Prostate gland (tissue), 2 donors: Measurements from ENCODE around the gene BRF1. TPM values are rescaled to one million over a fixed set of nuclear protein-coding genes. Genes with fewer than 3 reads are reported as not detected.
"Not testable (repeated sequence)": the region's sequence is repeated elsewhere in the genome, so short reads cannot be mapped to it uniquely, and the experiment has no call there.

Experiments used
- DNase-seq: peaks from one replicate; pipeline ENCODE4 v3.0.0-alpha.2; 2019; ENCODE audit warnings: low spot score
- H3K27ac ChIP-seq, 2 donors: fragments of 200-600 bp; sonication (generic); 2 replicates each; pipeline ENCODE4 v1.5.1; 2017 to 2019
- H3K27me3 ChIP-seq: fragments of 200-600 bp; sonication (generic); replicated peaks from 2 replicates; pipeline ENCODE4 v1.5.1; 2019; ENCODE audit not compliant: insufficient read depth
- H3K36me3 ChIP-seq, 2 donors: fragments of 200-600 bp; sonication (generic); 1 replicate in 1 of 2; 2 replicates in 1 of 2; pipeline versions ENCODE4 v1.5.1 to v1.8.1; 2017 to 2019
- H3K4me1 ChIP-seq: fragments of 200-600 bp; sonication (generic); replicated peaks from 2 replicates; pipeline ENCODE4 v1.5.1; 2019
- H3K4me3 ChIP-seq, 2 donors: fragments of 200-600 bp; sonication (generic); 2 replicates each; pipeline ENCODE4 v1.5.1; 2017 to 2019
- H3K9me3 ChIP-seq: fragments of 200-600 bp; sonication (generic); 2 replicates; pipeline ENCODE4 v1.5.1; 2017
- CTCF ChIP-seq, 4 experiments: fragments of 200-600 bp in 2 of 4; fragments of 450-650 bp in 2 of 4; sonication (generic) in 2 of 4; IDR thresholded peaks; 1 replicate in 3 of 4; 2 replicates in 1 of 4; pipeline ENCODE4 v1.5.1; 2016 to 2019; ENCODE audit warnings: antibody characterized with exemption in 4 of 4, mild to moderate bottlenecking in 2 of 4, moderate library complexity in 2 of 4
- POLR2A ChIP-seq: fragments of 450-650 bp; IDR thresholded peaks from one replicate; pipeline ENCODE4 v1.6.1; 2016; ENCODE audit warnings: antibody characterized with exemption, mild to moderate bottlenecking
- POLR2AphosphoS5 ChIP-seq: sonication (generic); formaldehyde crosslinking; IDR thresholded peaks from one replicate; pipeline ENCODE4 v1.6.1; 2017; ENCODE audit warnings: antibody characterized with exemption
- whole genome bisulfite sequencing: methylation state at CpG from one replicate; pipeline ENCODE4 v1.1.5; 2018; 5-methylcytosine and 5-hydroxymethylcytosine counted together
- intact Hi-C: fragments of 100-400 bp; cut with DNase I; formaldehyde crosslinking; loops from one replicate; pipeline ENCODE4 v1.14.2; 2022
- total RNA-seq, 2 donors: library from RNA; depleted of rRNA; stranded (reverse); fragments of >200 nt; gene quantifications; one replicate each; pipeline ENCODE4 v1.1.0, GENCODE V29; 2016

The BRF1 gene
- total RNA-seq, 2 donors from 2014 or later, result 64.9 to 88.9 TPM

- Histone ChIP-seq H3K4me1 (no peaks in the 10 kb centered on the region), H3K4me3 (no peak overlapping the region), H3K36me3 (no peaks in the 10 kb centered on the region), H3K27me3 (no peaks in the 10 kb centered on the region), H3K9me3 (no peaks in the 10 kb centered on the region), H3K27ac (no peak overlapping the region)
- no peak for TF ChIP-seq POLR2A
- no peak for TF ChIP-seq POLR2AphosphoS5
- no peak for TF ChIP-seq CTCF (IDR thresholded peaks at IDR 0.05)
- intact Hi-C loops, result no loop called here
- WGBS, result 68% methylated on average over 18 of the region's 18 CpGs
- DNase-seq, result no peak
These were observed 37.4 kb upstream of the BRF1 start for GRCh38 chr14:105337966-105338741.

- Histone ChIP-seq H3K4me3 (no peak overlapping the region), H3K36me3 (no peaks in the 10 kb centered on the region), H3K27ac (no peak overlapping the region), H3K9me3 (no peaks in the 10 kb centered on the region), H3K4me1 (no peaks in the 10 kb centered on the region), H3K27me3 (no peaks in the 10 kb centered on the region)
- 89% methylated on average over 6 of the region's 6 CpGs for WGBS
- no peak for TF ChIP-seq CTCF (IDR thresholded peaks at IDR 0.05)
- TF ChIP-seq POLR2A, result no peak
- no peak for TF ChIP-seq POLR2AphosphoS5
- DNase-seq, result no peak
- intact Hi-C loops, result no loop called here
These were observed 36.6 kb upstream of the BRF1 start for GRCh38 chr14:105337433-105337832.

GRCh38 chr14:105336477-105337287 is 35.9 kb upstream of the BRF1 start:
- 94% methylated on average over 26 of the region's 26 CpGs for WGBS
- intact Hi-C loops, result no loop called here

GRCh38 chr14:105335735-105336476 is 35.1 kb upstream of the BRF1 start:
- intact Hi-C loops, result no loop called here
- H3K9me3 ChIP-seq, result no peaks in the 10 kb centered on the region
- no peaks in the 10 kb centered on the region for H3K27me3 ChIP-seq
- no peak for DNase-seq
- no peak overlapping the region for H3K4me3 ChIP-seq
- WGBS, result 76% methylated on average over 23 of the region's 33 CpGs
- no peaks in the 10 kb centered on the region for H3K4me1 ChIP-seq
- no peak overlapping the region for H3K27ac ChIP-seq
- H3K36me3 ChIP-seq, result no peaks in the 10 kb centered on the region
- TF ChIP-seq POLR2A (no peak), CTCF (IDR thresholded peaks at IDR 0.05) (no peak)

More at GRCh38 chr14:105336477-105337287, 35.9 kb upstream of the BRF1 start:
- Histone ChIP-seq H3K9me3 (no peaks in the 10 kb centered on the region), H3K27ac (no peak overlapping the region), H3K4me3 (no peak overlapping the region), H3K4me1 (no peaks in the 10 kb centered on the region), H3K27me3 (no peaks in the 10 kb centered on the region), H3K36me3 (no peaks in the 10 kb centered on the region)
- DNase-seq, result no peak
- TF ChIP-seq CTCF (IDR thresholded peaks at IDR 0.05), result no peak
- no peak for TF ChIP-seq POLR2A
- no peak for TF ChIP-seq POLR2AphosphoS5

GRCh38 chr14:105335231-105335542 is 34.4 kb upstream of the BRF1 start:
- H3K4me1 ChIP-seq, intact Hi-C loops, H3K9me3 ChIP-seq, H3K4me3 ChIP-seq, H3K36me3 ChIP-seq, H3K27me3 ChIP-seq, DNase-seq, H3K27ac ChIP-seq: not testable (repeated sequence)
- WGBS, result 95% methylated on average over 11 of the region's 22 CpGs
